SK-MEL-5 (cell line): Measurements from ENCODE around the gene STX10. TPM values are rescaled to one million over a fixed set of nuclear protein-coding genes. Genes with fewer than 3 reads are reported as not detected.

Experiments used
- DNase-seq: peaks from one replicate; pipeline ENCODE4 v3.0.0-alpha.2; 2016; ENCODE audit warnings: low read depth, low spot score
- in situ Hi-C: cut with HindIII; loops from 2 replicates; pipeline ENCODE4 v1.10.0; 2016; ENCODE audit warnings: low sequenced_read_pairs, high pct_unique_total_duplicates, low pct_unique_long_range_greater_than_20kb
- total RNA-seq: library from RNA; depleted of rRNA; stranded (reverse); fragments of >200 nt; shearing (Covaris generic); gene quantifications from 2 replicates; pipeline ENCODE4 v1.2.3, GENCODE V29; 2014

STX10 gene
- total RNA-seq, 1 experiment from 2014 or later, result 26.1 TPM

DNA sequence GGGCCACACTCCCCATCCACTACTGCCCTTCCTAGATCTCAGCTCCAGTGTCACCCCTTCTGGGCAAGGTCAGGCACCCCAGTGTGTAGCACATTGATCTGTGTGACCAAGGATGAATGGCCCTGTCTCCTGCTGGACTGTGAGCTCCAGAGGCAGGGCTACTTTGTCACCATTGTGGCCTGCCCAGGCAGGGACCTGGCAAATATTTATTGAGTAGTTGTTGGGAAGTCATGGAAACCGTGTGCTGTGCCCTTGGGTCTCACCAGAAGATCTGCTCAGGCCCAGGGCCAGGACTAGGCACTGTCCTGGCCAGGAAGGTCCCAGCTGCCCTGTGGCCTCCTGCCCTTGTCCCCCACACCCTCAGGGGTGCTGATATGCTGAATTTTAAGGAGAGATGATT, 21.6 kb downstream of the STX10 start:
- DNase-seq, result no peak
- in situ Hi-C loops, result no loop called here

- no peak for DNase-seq
- in situ Hi-C loops, result no loop called here
Measured at GRCh38 chr19:13127811-13128575, 22.2 kb downstream of the STX10 start.

GRCh38 chr19:13127051-13127450, 23.1 kb downstream of the STX10 start:
- no peak for DNase-seq
- in situ Hi-C loops, result no loop called here

GRCh38 chr19:13122980-13123957, 26.9 kb downstream of the STX10 start:
- DNase-seq, result no peak
- in situ Hi-C loops, result no loop called here

DNA sequence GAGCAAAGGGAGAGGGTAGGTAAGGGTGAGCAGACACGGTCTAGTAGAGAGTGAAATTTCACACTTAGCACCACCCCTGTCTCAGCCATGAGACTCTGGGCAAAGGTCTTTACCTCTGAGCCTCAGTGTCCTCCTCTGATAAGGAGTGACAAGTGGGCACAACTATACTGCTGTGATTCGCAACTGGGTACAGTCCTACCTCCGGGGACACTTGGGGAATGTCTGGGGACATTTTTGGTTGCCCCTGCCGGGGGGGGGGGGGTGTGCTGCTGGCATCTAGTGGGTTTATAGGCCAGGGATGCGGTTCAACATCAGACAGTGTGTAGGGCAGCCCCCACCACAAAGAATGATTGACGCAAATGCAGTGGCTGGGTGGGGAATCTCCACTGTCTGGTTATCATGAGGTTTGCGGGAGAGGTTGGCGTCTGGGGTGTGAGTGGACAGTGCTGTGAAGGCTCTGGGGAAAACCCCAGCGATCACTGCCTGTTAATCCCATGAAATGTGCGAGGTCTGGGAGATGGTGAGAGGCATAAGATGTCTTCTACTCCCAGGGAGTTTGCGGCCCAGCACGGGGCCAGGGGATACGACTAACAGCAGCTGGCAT, 27.8 kb downstream of the STX10 start:
- in situ Hi-C loops, result no loop called here
- DNase-seq, result no peak

- DNase-seq, result no peak
- in situ Hi-C loops, result no loop called here
Measured at GRCh38 chr19:13121551-13122274, 28.5 kb downstream of the STX10 start.

DNA sequence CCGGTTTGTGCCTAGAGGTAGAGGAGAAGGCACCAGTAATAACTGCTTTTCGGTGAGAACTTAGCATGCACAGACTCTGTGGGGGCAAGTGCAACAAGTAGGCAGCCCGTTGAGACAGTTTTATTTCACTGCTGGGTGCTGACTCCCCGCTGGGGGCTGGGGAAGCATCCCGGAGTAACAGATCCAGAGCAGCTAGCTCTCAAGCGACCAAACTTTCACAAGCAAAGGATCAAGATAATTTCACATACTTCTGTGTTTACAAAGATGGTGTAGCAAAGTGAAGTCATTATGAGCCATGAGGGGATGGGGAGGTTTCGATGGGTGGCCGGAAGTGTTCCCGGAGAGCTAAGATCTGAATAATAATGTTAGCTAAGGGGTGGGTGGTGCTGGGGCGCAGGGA, 29.4 kb downstream of the STX10 start:
- in situ Hi-C loops, result no loop called here
- no peak for DNase-seq

- DNase-seq, result no peak
- in situ Hi-C loops, result no loop called here
Measured at GRCh38 chr19:13120031-13120430, 30.1 kb downstream of the STX10 start.

DNA sequence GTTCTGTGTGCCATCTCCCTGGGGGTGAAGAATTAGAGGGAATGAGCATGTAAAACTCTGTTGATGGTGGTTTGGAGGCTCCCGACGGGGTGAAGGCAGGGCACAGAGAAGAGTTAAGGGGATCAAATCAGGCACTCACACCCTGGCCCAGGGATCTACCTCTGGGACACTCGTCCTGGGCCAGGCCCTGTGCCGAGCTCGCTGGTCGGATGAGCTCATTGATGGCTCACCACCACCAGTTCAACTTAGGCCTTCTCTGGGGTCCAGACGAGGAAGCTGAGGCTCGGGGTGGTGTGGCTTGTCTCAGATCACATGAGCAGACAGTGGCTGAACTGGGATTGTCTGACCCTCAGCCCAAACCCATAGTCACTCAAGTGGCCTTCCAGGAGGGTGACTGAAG, 30.5 kb downstream of the STX10 start:
- no peak for DNase-seq
- in situ Hi-C loops, result no loop called here

GRCh38 chr19:13118424-13119193, 31.6 kb downstream of the STX10 start:
- DNase-seq, result peak; percentile 33

DNA sequence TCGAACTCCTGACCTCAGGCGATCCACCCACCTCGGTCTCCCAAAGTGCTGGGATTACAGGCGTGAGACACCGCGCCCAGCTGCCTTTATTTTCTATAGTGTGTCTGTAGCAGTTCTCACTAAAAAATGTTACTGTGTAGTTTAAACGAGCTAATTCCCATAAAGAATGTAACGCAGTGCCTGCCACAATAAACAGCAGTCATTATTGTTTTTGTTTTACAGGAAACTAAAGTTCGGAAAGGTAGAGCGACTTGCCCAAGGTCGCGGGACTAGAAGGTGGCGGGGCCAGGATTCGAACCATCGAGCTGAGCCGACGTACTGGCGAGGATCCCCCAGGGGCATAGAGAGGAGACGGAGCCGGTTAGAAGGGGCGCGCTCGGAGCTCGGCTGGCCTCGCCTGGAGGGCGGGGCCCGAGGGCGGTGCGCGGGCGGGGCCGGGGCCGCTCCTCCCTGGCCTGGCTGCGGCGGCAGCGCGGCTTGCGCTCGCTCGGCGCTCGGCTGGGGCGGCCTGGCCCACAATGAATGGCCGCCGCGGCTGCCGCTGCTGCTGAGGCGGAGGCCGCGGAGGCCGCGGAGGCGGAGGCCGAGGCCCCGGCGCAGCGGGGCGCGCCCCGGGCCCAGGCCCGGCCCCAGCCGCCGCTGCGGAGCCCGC, 32.3 kb downstream of the STX10 start, which contains the start of gene NACC1:
Gene NACC1 (plus strand): TSS at position 493 of the 652 bp plus-strand sequence. CDS start 16,944 bp downstream, outside the sequence.
- in situ Hi-C loops, result no loop called here
- DNase-seq, result peak; percentile 88

More at GRCh38 chr19:13118424-13119193, 31.6 kb downstream of the STX10 start:
- in situ Hi-C loops, result no loop called here

- in situ Hi-C loops, result no loop called here
- no peak for DNase-seq
Measured at GRCh38 chr19:13117176-13117771, 32.9 kb downstream of the STX10 start.

- in situ Hi-C loops, result no loop called here
- DNase-seq, result peak; percentile 91
Measured at GRCh38 chr19:13116282-13117175, 33.6 kb downstream of the STX10 start, which contains the start of gene TRMT1. Gene TRMT1 (minus strand): TSS chr19:13116740. CDS start chr19:13116399, 341 bp downstream.

GRCh38 chr19:13115936-13116281, 34.3 kb downstream of the STX10 start:
- in situ Hi-C loops, result no loop called here
- DNase-seq, result no peak

DNA sequence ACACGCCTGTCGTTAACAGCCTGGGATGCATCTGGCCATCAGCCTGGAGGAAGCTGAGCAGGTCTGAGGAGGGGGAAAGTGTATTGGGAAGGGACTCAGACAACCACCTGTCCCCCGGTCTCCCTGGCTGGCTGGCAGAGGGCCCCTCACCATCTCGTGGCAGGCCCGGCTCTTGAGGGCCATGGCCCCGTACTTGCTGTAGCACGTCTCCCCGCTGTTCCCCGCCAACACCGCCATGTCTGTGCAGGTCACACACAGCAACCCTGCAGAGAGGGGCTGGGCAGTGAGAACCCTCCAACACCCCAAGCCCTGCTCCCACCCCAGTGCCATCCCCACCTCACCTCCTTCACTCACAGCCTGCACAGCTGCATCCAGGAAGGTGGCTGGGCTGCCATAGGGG, 37.6 kb downstream of the STX10 start:
- in situ Hi-C loops, result no loop called here
- no peak for DNase-seq
